ENCODE data around the gene CREBZF.

DNA sequence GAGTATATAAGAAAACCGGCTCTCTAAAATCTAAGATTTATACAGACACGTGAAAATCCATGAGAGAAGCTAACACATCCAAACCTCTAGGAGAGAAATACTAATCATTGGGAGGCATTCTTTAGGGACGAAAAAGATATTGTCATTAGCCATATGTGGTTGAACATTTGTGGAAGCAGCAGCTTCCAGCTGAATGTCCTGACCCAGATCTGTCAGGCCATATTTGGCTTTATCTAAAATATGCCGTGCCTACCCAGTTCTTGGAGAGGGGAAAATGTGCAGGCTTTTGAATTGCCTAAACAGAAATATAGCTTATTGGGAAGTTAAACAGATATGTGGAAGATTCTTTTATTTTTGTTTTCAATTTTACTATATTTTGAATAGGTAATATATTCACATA lies 14.6 kb upstream of the CREBZF start:
- TF ChIP-seq NFATC4 (CRISPR knock-in tag; IDR thresholded peaks at IDR 0.05) (no peak), CTCF (IDR thresholded peaks at IDR 0.05) (no peak), NR2C2 (CRISPR knock-in tag; IDR thresholded peaks at IDR 0.05) (no peak), NR3C1 (CRISPR knock-in tag; conservative IDR thresholded peaks at IDR 0.05; ENCODE audit: low read depth) (no peak)
- TF ChIP-seq, protein P1, sequence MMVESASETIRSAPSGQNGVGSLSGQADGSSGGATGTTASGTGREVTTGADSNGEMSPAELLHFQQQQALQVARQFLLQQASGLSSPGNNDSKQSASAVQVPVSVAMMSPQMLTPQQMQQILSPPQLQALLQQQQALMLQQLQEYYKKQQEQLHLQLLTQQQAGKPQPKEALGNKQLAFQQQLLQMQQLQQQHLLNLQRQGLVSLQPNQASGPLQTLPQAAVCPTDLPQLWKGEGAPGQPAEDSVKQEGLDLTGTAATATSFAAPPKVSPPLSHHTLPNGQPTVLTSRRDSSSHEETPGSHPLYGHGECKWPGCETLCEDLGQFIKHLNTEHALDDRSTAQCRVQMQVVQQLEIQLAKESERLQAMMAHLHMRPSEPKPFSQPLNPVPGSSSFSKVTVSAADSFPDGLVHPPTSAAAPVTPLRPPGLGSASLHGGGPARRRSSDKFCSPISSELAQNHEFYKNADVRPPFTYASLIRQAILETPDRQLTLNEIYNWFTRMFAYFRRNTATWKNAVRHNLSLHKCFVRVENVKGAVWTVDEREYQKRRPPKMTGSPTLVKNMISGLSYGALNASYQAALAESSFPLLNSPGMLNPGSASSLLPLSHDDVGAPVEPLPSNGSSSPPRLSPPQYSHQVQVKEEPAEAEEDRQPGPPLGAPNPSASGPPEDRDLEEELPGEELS (CRISPR knock-in tag; IDR thresholded peaks at IDR 0.05), result no peak
